GM18951 (cell line): ENCODE measurements around the gene TRAF5.

Experiments used
- POLR2A ChIP-seq: IDR thresholded peaks from 4 replicates; pipeline ENCODE4 v1.6.1; 2011; ENCODE audit warnings: mild to moderate bottlenecking; ENCODE audit not compliant: insufficient read length, insufficient read depth; ENCODE audit errors: extremely low read depth
- in situ Hi-C: fragments of 300-500 bp; cut with MboI; formaldehyde crosslinking; loops from one replicate; pipeline ENCODE4 v1.12.0; 2022; ENCODE audit warnings: low sequenced_read_pairs, mixed read lengths, inconsistent platforms; ENCODE audit not compliant: unreplicated experiment

The TRAF5 gene

GRCh38 chr1:211323156-211324063 is 3.2 kb upstream of the TRAF5 start:
- no peak for TF ChIP-seq POLR2A
- in situ Hi-C loops = loop anchor here (10.0 kb wide), 1 partner anchor 151 kb away; no protein-coding TSS in a partner anchor

GRCh38 chr1:211324992-211325775 is 1.4 kb upstream of the TRAF5 start:
- in situ Hi-C loops = loop anchor here (10.0 to 25.0 kb wide), 2 partner anchors 150 to 337 kb away; no protein-coding TSS in a partner anchor
- no peak for TF ChIP-seq POLR2A

GRCh38 chr1:211326140-211326527 is 499 bp upstream of the TRAF5 start:
- TF ChIP-seq POLR2A = no peak
- in situ Hi-C loops = loop anchor here (10.0 to 25.0 kb wide), 2 partner anchors 149 to 336 kb away; no protein-coding TSS in a partner anchor

DNA sequence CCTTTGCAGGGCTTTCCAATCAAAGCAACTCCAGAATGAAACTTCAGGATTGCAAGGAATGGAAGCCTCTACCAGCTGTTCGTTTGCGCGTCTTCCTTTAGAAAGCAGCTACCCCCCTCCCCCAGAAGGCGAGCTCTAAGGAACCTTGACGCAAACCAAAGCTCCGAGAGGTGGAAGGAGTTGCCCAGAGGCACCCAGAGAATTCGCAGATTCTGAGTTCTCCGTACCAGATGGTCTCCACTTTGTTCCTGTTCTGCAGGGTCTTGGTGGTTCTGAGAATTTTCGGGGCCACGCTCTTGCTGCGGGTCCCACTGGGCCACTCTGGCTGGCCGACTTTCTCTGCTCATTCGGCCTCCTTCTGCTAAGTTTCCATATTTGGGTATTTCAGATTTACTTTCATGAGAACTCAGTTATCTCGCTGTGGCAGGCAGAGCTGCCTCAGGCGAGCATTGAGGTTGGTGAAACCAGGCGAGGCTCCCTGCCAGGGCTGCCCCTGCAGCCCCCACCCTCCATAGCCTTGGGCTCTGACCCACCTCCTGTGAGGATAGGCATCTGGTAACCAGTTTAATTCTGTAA is 801 bp downstream of the TRAF5 start:
- in situ Hi-C loops = loop anchor here (10.0 to 25.0 kb wide), 2 partner anchors 147 to 335 kb away; no protein-coding TSS in a partner anchor
- peak; percentile 56 for TF ChIP-seq POLR2A

GRCh38 chr1:211328084-211328694 is 1.6 kb downstream of the TRAF5 start:
- no peak for TF ChIP-seq POLR2A
- in situ Hi-C loops = loop anchor here (10.0 to 25.0 kb wide), 2 partner anchors 147 to 334 kb away; no protein-coding TSS in a partner anchor

DNA sequence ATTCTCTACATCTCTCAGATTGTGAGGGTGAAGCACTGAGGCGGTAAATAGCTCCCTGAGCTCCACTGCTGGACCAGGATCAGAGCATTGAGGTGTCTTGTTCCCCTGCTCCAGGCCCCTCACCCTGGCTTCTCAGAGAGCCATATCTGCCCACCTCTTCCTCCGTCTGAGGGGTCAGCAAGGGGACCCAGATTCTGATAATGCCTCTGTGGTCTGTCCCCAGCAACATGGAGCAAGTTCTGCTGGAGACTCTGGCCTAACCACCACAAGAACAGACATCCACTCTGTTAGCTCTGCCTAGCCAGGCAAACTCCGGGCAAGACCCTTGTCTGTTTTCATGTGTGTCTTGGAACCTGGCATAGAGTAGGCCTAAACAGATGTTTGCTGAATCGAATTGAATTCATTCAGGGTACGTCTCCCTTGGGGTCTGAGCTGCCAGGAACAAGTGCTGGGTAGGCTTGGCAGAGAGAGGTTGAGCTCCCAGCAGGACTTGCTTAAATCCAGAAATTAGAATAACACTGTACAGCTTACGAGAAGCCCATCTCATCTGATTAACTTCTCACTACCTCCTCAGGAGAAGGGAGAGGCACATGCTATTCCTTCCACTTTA is 2.3 kb downstream of the TRAF5 start:
- in situ Hi-C loops = loop anchor here (10.0 to 25.0 kb wide), 2 partner anchors 146 to 333 kb away; no protein-coding TSS in a partner anchor
- TF ChIP-seq POLR2A = no peak

- in situ Hi-C loops = loop anchor here (10.0 to 25.0 kb wide), 2 partner anchors 145 to 333 kb away; no protein-coding TSS in a partner anchor
- TF ChIP-seq POLR2A = peak; percentile 16
Observed at GRCh38 chr1:211329764-211330201, 3.1 kb downstream of the TRAF5 start.

GRCh38 chr1:211330282-211330936 is 3.8 kb downstream of the TRAF5 start:
- TF ChIP-seq POLR2A = no peak
- in situ Hi-C loops = loop anchor here (25.0 kb wide), 1 partner anchor 332 kb away; no protein-coding TSS in a partner anchor

DNA sequence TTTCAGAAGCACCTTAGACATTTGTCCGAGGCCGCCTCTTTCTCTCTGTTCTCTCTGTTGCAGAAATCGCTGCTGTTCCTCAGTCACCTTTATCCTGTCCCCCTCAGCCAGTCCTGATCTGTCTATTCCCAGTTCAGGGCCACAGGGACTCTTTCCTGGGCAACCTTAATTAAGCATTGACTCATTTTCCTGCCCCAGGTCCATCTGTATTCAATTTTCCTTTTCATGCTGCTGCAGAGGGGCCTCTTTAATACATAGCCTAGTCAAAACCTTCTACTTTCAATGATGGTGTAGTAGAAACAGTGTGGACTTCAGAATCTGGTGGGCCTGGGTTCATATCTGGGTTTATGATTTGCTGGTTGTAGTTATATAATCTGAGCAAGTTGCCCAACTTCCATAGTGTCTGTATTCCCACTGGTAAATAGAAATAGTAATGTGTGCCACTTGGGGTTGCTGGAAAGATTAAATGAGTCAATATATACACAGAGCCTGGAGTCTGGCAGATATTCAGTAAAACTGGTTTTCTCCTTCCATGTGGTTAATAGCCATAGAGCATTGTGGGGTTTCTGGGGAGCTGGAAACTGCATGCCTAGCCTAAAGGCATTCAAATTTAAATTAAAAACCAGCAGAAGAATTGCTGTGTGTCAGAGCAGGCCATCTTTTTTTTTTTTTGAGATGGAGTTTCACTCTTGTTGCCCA is 4.5 kb downstream of the TRAF5 start:
- in situ Hi-C loops = loop anchor here (25.0 kb wide), 1 partner anchor 331 kb away; no protein-coding TSS in a partner anchor
- TF ChIP-seq POLR2A = no peak

DNA sequence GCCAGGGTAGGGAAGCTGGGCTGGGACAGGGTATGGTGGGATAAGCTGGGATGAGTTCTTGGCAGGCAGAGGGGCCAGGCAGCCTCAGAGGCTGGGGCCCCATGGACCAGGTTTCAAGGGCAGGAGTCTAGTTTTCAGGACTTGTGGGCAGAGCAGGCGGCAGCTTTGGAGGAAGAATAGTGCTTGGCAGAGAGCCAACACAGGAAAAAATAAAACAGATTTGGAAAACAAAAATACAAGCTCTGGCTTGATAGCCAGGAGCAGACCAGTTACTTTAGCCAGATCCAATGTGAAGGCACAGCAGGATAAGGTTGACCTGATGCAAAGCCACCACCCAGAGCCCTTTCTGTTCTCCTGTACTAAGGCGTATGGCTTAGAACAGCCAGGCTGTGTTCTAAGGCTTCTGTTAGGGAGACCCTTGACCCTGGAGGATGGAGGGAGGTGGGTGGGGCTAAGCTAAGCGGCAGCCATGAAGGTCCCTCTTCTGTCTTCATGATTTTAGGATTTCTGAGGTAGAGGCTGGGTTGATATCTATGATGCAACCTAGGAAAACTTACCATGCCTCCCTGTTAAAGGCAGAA is 5.5 kb downstream of the TRAF5 start:
- in situ Hi-C loops = loop anchor here (25.0 kb wide), 1 partner anchor 330 kb away; no protein-coding TSS in a partner anchor
- no peak for TF ChIP-seq POLR2A
